Testis (tissue), 3 donors: Measurements from ENCODE around the gene CARD9. TPM values are rescaled to one million over a fixed set of nuclear protein-coding genes. Genes with fewer than 3 reads are reported as not detected.

Source experiments
- DNase-seq: peaks from one replicate; pipeline ENCODE4 v3.0.0-alpha.2; 2019
- H3K27ac ChIP-seq, 2 donors: fragments of 200-600 bp; sonication (generic); one replicate each; pipeline ENCODE4 v1.5.1; 2019
- H3K27me3 ChIP-seq: fragments of 200-600 bp; sonication (generic); one replicate; pipeline ENCODE4 v1.5.1; 2019
- H3K36me3 ChIP-seq: fragments of 200-600 bp; sonication (generic); one replicate; pipeline ENCODE4 v1.5.1; 2017; ENCODE audit warnings: low read depth; ENCODE audit errors: missing control alignments
- H3K4me1 ChIP-seq: fragments of 200-600 bp; sonication (generic); one replicate; pipeline ENCODE4 v1.5.1; 2019
- H3K4me3 ChIP-seq, 2 donors: fragments of 200-600 bp; sonication (generic); one replicate each; pipeline ENCODE4 v1.5.1; 2017 to 2019
- H3K9me3 ChIP-seq: fragments of 200-600 bp; sonication (generic); one replicate; pipeline ENCODE4 v1.5.1; 2017
- CTCF ChIP-seq, 3 experiments: fragments of 450-650 bp in 2 of 3; fragments of 200-600 bp in 1 of 3; sonication (generic) in 1 of 3; IDR thresholded peaks; one replicate each; pipeline ENCODE4 v1.5.1; 2016 to 2019; ENCODE audit warnings: antibody characterized with exemption in 3 of 3, mild to moderate bottlenecking in 2 of 3, moderate library complexity in 1 of 3
- POLR2A ChIP-seq: fragments of 450-650 bp; IDR thresholded peaks from one replicate; pipeline ENCODE4 v1.6.1; 2017; ENCODE audit warnings: antibody characterized with exemption, mild to moderate bottlenecking, moderate library complexity
- WGBS, 2 donors: methylation state at CpG; one replicate each; pipeline ENCODE4 v1.1.5; 2018; 5-methylcytosine and 5-hydroxymethylcytosine counted together
- intact Hi-C: fragments of 100-400 bp; cut with DNase I; formaldehyde crosslinking; loops from one replicate; pipeline ENCODE4 v1.15.1; 2023; ENCODE audit warnings: low total_unique reads
- polyA plus RNA-seq: library from polyadenylated mRNA; stranded (reverse); fragments of 350-450 nt; fragmentation: Illumina TruSeq; extraction: RNeasy Lipid Tissue Mini Kit (QIAGEN cat#74804); gene quantifications from one replicate; pipeline ENCODE4 v1.2.3, GENCODE V29; 2014; ENCODE audit warnings: low read depth, low replicate concordance; ENCODE audit not compliant: insufficient read depth
- total RNA-seq, 2 donors: library from RNA; depleted of rRNA; stranded (reverse); fragments of >200 nt; gene quantifications; one replicate each; pipeline ENCODE4 v1.2.3, GENCODE V29; 2016

The CARD9 gene
- total and polyA plus RNA-seq, 3 donors from 2014 or later: 1.8 to 3.7 (median 3.5) TPM

GRCh38 chr9:136318776-136319241 lies 54.7 kb downstream of the CARD9 start:
- no peak overlapping the region for H3K27ac ChIP-seq
- 89 to 94% methylated on average over 13 to 16 of the region's 16 CpGs for WGBS, 2 donors
- H3K27me3 ChIP-seq: no peaks in the 10 kb centered on the region
- intact Hi-C loops: no loop called here
- no peaks in the 10 kb centered on the region for H3K9me3 ChIP-seq
- no peak overlapping the region for H3K4me3 ChIP-seq
- H3K4me1 ChIP-seq: peaks cover 3% of the 10 kb centered on the region
- H3K36me3 ChIP-seq: no peaks in the 10 kb centered on the region
- DNase-seq: no peak
- TF ChIP-seq POLR2A (no peak), CTCF (IDR thresholded peaks at IDR 0.05) (no peak)

GRCh38 chr9:136318111-136318775 lies 55.2 kb downstream of the CARD9 start:
- TF ChIP-seq POLR2A (no peak), CTCF (IDR thresholded peaks at IDR 0.05) (no peak)
- Histone ChIP-seq H3K4me1 (no peaks in the 10 kb centered on the region), H3K27ac (no peak overlapping the region), H3K9me3 (no peaks in the 10 kb centered on the region), H3K27me3 (no peaks in the 10 kb centered on the region), H3K4me3 (no peak overlapping the region), H3K36me3 (no peaks in the 10 kb centered on the region)
- intact Hi-C loops: no loop called here
- no peak for DNase-seq
- WGBS, 2 donors: 85 to 89% methylated on average over 15 to 21 of the region's 21 CpGs

GRCh38 chr9:136317695-136318094 lies 55.8 kb downstream of the CARD9 start:
- no peak overlapping the region for H3K27ac ChIP-seq
- H3K9me3 ChIP-seq: no peaks in the 10 kb centered on the region
- WGBS, 2 donors: 86 to 94% methylated on average over 13 to 16 of the region's 16 CpGs
- H3K4me1 ChIP-seq: no peaks in the 10 kb centered on the region
- no peak for DNase-seq
- TF ChIP-seq POLR2A (no peak), CTCF (IDR thresholded peaks at IDR 0.05) (no peak)
- H3K27me3 ChIP-seq: no peaks in the 10 kb centered on the region
- intact Hi-C loops: no loop called here
- H3K36me3 ChIP-seq: no peaks in the 10 kb centered on the region
- no peak overlapping the region for H3K4me3 ChIP-seq

- Histone ChIP-seq H3K27me3 (no peaks in the 10 kb centered on the region), H3K4me1 (no peaks in the 10 kb centered on the region), H3K9me3 (no peaks in the 10 kb centered on the region), H3K27ac (no peak overlapping the region), H3K36me3 (no peaks in the 10 kb centered on the region), H3K4me3 (no peak overlapping the region)
- no peak for DNase-seq
- intact Hi-C loops: no loop called here
- no peak for TF ChIP-seq CTCF (IDR thresholded peaks at IDR 0.05)
- TF ChIP-seq POLR2A: no peak
- WGBS, 2 donors: 85 to 86% methylated on average over 10 to 13 of the region's 13 CpGs
Measured at GRCh38 chr9:136316896-136317676, 56.4 kb downstream of the CARD9 start.
